Activated T-helper 17 cell treated with anti-CD3 and anti-CD28 coated beads, Interleukin-2, amount 50 U/mL, for 72 hours (primary cell): ENCODE data around the gene OBSCN. TPM values are rescaled to one million over a fixed set of nuclear protein-coding genes. Genes with fewer than 3 reads are reported as not detected.

Source experiments
- ATAC-seq: fragments of 150-1000 bp; cut with Tn5 transposase; replicated peaks from 2 replicates; pipeline ENCODE4 v1.10.0; 2021; ENCODE audit warnings: mild to moderate bottlenecking, moderate library complexity
- H3K27ac Mint-ChIP-seq: one replicate; pipeline ENCODE4 v1.8.0; 2022; ENCODE audit warnings: mixed read lengths
- H3K27me3 Mint-ChIP-seq: one replicate; pipeline ENCODE4 v1.8.0; 2022; ENCODE audit warnings: mixed read lengths
- H3K36me3 Mint-ChIP-seq: one replicate; pipeline ENCODE4 v1.8.0; 2022; ENCODE audit warnings: low read depth, mild to moderate bottlenecking, mixed read lengths
- H3K4me1 Mint-ChIP-seq: one replicate; pipeline ENCODE4 v1.8.0; 2022; ENCODE audit warnings: mixed read lengths
- H3K4me3 Mint-ChIP-seq: one replicate; pipeline ENCODE4 v1.8.0; 2022; ENCODE audit warnings: mild to moderate bottlenecking, mixed read lengths
- H3K9me3 Mint-ChIP-seq: one replicate; pipeline ENCODE4 v1.8.0; 2022; ENCODE audit warnings: mixed read lengths
- total RNA-seq, 2 donors: library from RNA; stranded (reverse); gene quantifications; one replicate each; pipeline ENCODE4 v1.2.3, GENCODE V29; 2022

OBSCN gene
- total RNA-seq, 2 donors from 2014 or later: 10.8 to 60.0 TPM

DNA sequence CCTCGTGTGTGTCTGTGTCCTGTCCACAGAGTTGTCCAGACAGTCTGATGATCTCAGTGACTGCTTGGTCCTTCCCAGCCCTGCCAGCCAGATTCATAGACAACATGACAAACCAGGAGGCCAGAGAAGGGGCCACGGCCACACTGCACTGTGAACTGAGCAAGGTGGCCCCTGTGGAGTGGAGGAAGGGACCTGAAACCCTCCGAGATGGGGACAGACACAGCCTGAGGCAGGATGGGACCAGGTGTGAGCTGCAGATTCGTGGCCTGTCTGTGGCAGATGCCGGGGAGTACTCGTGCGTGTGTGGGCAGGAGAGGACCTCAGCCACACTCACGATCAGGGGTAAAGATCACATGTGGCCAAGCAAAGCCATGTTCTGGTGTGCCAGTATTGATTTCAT, 96.4 kb downstream of the OBSCN start:
- Mint-ChIP-seq H3K36me3 (no peaks in the 10 kb centered on the region), H3K4me1 (peaks cover 6% of the 10 kb centered on the region), H3K27ac (no peak overlapping the region), H3K9me3 (peaks cover 28% of the 10 kb centered on the region), H3K4me3 (no peak overlapping the region), H3K27me3 (peaks cover 3% of the 10 kb centered on the region)
- no peak for ATAC-seq

- H3K4me1 Mint-ChIP-seq: peaks cover 6% of the 10 kb centered on the region
- no peak overlapping the region for H3K27ac Mint-ChIP-seq
- no peaks in the 10 kb centered on the region for H3K36me3 Mint-ChIP-seq
- ATAC-seq: no peak
- peaks cover 28% of the 10 kb centered on the region for H3K9me3 Mint-ChIP-seq
- no peak overlapping the region for H3K4me3 Mint-ChIP-seq
- H3K27me3 Mint-ChIP-seq: peaks cover 3% of the 10 kb centered on the region
These were observed 97.0 kb downstream of the OBSCN start for GRCh38 chr1:228304766-228305395.

DNA sequence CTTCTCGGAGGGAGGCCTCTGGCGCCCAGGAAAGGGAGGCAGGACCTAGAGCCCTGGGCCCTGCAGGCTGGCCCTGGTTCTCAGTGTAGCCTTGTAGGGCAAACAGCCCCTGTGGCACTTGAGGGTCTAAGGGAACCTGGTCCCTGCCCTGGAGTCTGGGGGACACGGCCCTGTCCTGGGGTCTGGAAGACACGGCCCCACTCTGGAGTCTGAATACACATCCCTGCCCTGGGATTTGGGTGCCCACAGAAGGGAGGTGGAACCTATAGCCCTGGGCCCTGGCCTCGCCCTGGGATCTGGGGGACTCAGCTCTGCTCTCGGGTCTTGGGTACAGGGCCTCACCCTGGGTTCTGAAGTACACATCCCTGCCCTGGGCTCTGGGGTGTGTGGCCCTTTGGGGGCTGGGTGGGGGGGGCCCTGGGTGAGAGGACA, 97.9 kb downstream of the OBSCN start:
- ATAC-seq: no peak

GRCh38 chr1:228306275-228307217, 98.7 kb downstream of the OBSCN start:
- Mint-ChIP-seq H3K4me3 (no peak overlapping the region), H3K9me3 (peaks cover 23% of the 10 kb centered on the region), H3K27me3 (peaks cover 3% of the 10 kb centered on the region), H3K27ac (no peak overlapping the region), H3K36me3 (no peaks in the 10 kb centered on the region), H3K4me1 (peaks cover 6% of the 10 kb centered on the region)
- no peak for ATAC-seq

More for the DNA sequence above, 97.9 kb downstream of the OBSCN start:
- H3K4me1 Mint-ChIP-seq: peaks cover 6% of the 10 kb centered on the region
- no peak overlapping the region for H3K27ac Mint-ChIP-seq
- H3K36me3 Mint-ChIP-seq: no peaks in the 10 kb centered on the region
- H3K27me3 Mint-ChIP-seq: peaks cover 3% of the 10 kb centered on the region
- no peak overlapping the region for H3K4me3 Mint-ChIP-seq
- H3K9me3 Mint-ChIP-seq: peaks cover 25% of the 10 kb centered on the region

DNA sequence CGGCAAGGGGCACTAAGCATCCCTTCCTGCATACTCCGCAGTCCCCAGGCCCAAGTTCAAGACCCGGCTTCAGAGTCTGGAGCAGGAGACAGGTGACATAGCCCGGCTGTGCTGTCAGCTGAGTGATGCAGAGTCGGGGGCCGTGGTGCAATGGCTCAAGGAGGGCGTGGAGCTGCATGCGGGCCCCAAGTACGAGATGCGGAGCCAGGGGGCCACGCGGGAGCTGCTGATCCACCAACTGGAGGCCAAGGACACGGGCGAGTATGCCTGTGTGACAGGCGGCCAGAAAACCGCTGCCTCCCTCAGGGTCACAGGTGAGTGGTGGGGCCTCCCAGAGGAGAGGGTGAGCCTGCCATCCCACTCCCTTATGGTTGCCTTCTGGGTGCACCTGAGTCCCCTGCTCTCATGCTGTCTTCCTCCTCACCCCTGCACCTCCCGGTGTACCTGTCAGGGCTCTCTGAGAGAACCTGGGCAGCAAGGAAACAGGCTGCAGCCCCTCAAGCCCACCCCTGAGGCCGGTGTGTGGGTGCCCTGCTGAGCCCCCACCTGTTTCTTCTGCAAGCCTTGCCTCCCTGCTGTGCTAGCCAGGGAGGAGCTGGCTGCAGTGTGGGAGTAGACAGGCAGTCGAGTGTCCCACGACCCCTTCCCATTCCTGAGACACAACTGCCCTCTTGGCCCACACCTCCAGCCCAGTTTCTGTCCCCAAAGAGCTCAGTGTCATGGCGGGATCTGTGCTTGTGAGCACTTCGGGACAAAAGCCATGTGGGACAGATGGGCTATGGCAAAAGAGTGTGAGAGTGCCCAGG, 99.6 kb downstream of the OBSCN start:
- Mint-ChIP-seq H3K27me3 (peaks cover 3% of the 10 kb centered on the region), H3K27ac (no peak overlapping the region), H3K4me1 (peaks cover 6% of the 10 kb centered on the region), H3K4me3 (no peak overlapping the region), H3K36me3 (no peaks in the 10 kb centered on the region), H3K9me3 (peaks cover 14% of the 10 kb centered on the region)
- ATAC-seq: no peak

GRCh38 chr1:228308085-228308601, 100.3 kb downstream of the OBSCN start:
- H3K4me1 Mint-ChIP-seq: peaks cover 6% of the 10 kb centered on the region
- H3K4me3 Mint-ChIP-seq: no peak overlapping the region
- H3K27me3 Mint-ChIP-seq: peaks cover 3% of the 10 kb centered on the region
- no peak for ATAC-seq
- H3K27ac Mint-ChIP-seq: no peak overlapping the region
- H3K9me3 Mint-ChIP-seq: peaks cover 15% of the 10 kb centered on the region
- no peaks in the 10 kb centered on the region for H3K36me3 Mint-ChIP-seq

GRCh38 chr1:228308628-228309325, 100.9 kb downstream of the OBSCN start:
- Mint-ChIP-seq H3K4me3 (no peak overlapping the region), H3K27ac (no peak overlapping the region), H3K27me3 (peaks cover 3% of the 10 kb centered on the region), H3K4me1 (peaks cover 6% of the 10 kb centered on the region), H3K9me3 (peaks cover 10% of the 10 kb centered on the region), H3K36me3 (no peaks in the 10 kb centered on the region)
- ATAC-seq: no peak

DNA sequence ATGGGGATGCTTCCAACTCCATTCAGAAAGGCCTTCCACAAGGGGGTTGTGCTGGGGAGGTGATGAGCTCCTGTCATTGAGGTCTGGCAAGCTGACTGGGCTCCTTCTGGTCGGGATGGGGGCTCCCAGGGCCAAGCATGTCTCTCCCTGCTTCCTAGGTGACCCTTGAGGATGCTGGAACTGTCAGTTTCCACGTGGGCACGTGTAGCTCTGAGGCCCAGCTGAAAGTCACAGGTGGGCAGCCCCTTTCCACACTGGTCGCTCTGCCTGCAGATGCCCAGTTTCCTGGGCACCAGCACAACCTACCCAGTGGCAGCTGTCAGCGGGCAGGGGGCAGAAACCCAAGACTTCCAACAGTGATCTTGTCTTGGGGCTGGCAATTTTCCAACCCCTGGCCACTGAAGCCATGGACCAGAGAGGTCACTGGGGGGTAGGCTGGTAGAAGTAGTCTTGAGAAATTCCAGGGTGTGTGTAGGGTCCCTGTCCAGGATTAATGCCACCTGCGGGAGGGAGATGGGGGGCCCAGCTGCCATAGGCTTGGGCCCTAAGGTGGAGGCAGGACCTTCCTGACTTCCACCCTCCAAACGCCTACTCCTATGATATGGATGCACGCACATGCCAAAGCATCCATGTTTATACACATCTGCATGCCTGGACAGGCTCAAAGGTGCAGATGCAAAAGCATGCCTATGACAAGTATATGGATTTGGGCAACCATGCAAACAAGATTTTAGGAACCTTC, 101.7 kb downstream of the OBSCN start:
- no peak overlapping the region for H3K27ac Mint-ChIP-seq

GRCh38 chr1:228310162-228310792, 102.4 kb downstream of the OBSCN start:
- no peak for ATAC-seq

More for the DNA sequence above, 101.7 kb downstream of the OBSCN start:
- no peaks in the 10 kb centered on the region for H3K36me3 Mint-ChIP-seq
- peaks cover 6% of the 10 kb centered on the region for H3K4me1 Mint-ChIP-seq
- peaks cover 3% of the 10 kb centered on the region for H3K27me3 Mint-ChIP-seq
- no peak for ATAC-seq
- H3K4me3 Mint-ChIP-seq: no peak overlapping the region
- peaks cover 6% of the 10 kb centered on the region for H3K9me3 Mint-ChIP-seq

GRCh38 chr1:228311091-228311490, 103.2 kb downstream of the OBSCN start:
- H3K4me3 Mint-ChIP-seq: no peak overlapping the region
- peaks cover 3% of the 10 kb centered on the region for H3K9me3 Mint-ChIP-seq
- ATAC-seq: no peak
- peaks cover 6% of the 10 kb centered on the region for H3K4me1 Mint-ChIP-seq
- no peaks in the 10 kb centered on the region for H3K36me3 Mint-ChIP-seq
- peaks cover 3% of the 10 kb centered on the region for H3K27me3 Mint-ChIP-seq
- no peak overlapping the region for H3K27ac Mint-ChIP-seq

More at GRCh38 chr1:228310162-228310792, 102.4 kb downstream of the OBSCN start:
- H3K4me3 Mint-ChIP-seq: no peak overlapping the region
- peaks cover 6% of the 10 kb centered on the region for H3K4me1 Mint-ChIP-seq
- H3K27me3 Mint-ChIP-seq: peaks cover 3% of the 10 kb centered on the region
- peaks cover 3% of the 10 kb centered on the region for H3K9me3 Mint-ChIP-seq
- no peaks in the 10 kb centered on the region for H3K36me3 Mint-ChIP-seq
- H3K27ac Mint-ChIP-seq: no peak overlapping the region

GRCh38 chr1:228312136-228312764, 104.4 kb downstream of the OBSCN start:
- Mint-ChIP-seq H3K4me1 (peaks cover 6% of the 10 kb centered on the region), H3K9me3 (peaks cover 3% of the 10 kb centered on the region), H3K27me3 (peaks cover 3% of the 10 kb centered on the region), H3K36me3 (no peaks in the 10 kb centered on the region), H3K27ac (no peak overlapping the region), H3K4me3 (no peak overlapping the region)
- no peak for ATAC-seq

DNA sequence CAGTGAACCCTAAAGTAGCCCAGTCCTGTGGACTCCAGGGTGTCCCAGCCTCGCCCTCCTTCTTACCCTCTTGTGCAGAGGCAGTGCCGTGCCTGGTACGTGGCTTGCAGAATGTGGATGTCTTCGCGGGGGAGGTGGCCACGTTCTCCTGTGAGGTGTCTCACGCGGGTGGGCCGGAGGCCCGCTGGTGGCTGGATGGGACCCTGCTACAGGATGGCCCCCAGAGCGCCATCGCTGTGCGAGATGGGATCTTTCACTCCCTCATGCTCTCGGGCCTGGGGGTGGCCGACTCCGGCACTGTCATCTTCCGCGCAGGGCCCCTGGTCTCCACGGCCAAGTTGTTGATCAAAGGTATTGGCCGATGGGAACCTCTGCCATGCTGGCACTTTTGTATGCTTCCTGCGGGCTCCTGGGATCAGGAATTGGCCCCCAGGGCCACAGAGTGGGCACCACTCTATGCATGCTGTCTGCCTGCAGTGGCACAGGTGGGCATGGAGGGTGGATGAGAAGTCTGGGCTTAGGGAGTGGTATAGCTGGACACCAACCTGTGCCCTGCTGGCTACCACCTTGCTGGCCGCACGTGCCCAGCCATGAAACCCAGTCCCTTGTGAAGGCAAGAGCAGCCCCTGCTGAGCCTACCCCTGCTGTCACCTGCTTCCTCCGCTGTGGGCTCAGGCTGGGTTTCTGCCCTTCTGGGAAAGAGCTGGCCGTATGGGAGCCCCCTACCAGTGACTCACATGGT, 105.9 kb downstream of the OBSCN start:
- peaks cover 2% of the 10 kb centered on the region for H3K4me1 Mint-ChIP-seq
- no peak overlapping the region for H3K27ac Mint-ChIP-seq
- ATAC-seq: no peak
- no peaks in the 10 kb centered on the region for H3K36me3 Mint-ChIP-seq
- no peak overlapping the region for H3K4me3 Mint-ChIP-seq
- peaks cover 1% of the 10 kb centered on the region for H3K27me3 Mint-ChIP-seq
- peaks cover 3% of the 10 kb centered on the region for H3K9me3 Mint-ChIP-seq
